T1000 (cell line): Measurements from ENCODE around the gene SIX5.
A peak's percentile ranks its signal among the peaks of the same experiment; 100 is the strongest.
"Not testable (repeated sequence)": the region's sequence is repeated elsewhere in the genome, so short reads cannot be mapped to it uniquely, and the experiment has no call there.

ENCODE experiments used
- DNase-seq: peaks from one replicate; lab custom pipeline; 2025; ENCODE audit warnings: mixed read lengths; lab: John Stamatoyannopoulos, UW

SIX5 gene

GRCh38 chr19:45768984-45769782 is at the start of gene SIX5:
Gene SIX5, minus strand, starts transcription at chr19:45769252. Its CDS starts 408 bp downstream, at chr19:45768844.
- DNase-seq, result peak; percentile 98

- DNase-seq, result no peak
Measured at GRCh38 chr19:45817725-45818301, 48.8 kb upstream of the SIX5 start.

GRCh38 chr19:45817010-45817724 is 48.1 kb upstream of the SIX5 start:
- DNase-seq, result peak; percentile 83

GRCh38 chr19:45816236-45817009 is 47.4 kb upstream of the SIX5 start:
- DNase-seq, result no peak

- DNase-seq, result no peak
Measured at GRCh38 chr19:45815481-45816216, 46.6 kb upstream of the SIX5 start.

- no peak for DNase-seq
Measured at GRCh38 chr19:45814851-45815480, 45.9 kb upstream of the SIX5 start, which contains the start of gene RSPH6A. Gene RSPH6A, minus strand, starts transcription at chr19:45815308. Its CDS starts 132 bp downstream, at chr19:45815176.

GRCh38 chr19:45814166-45814780 is 45.2 kb upstream of the SIX5 start:
- DNase-seq, result no peak

GRCh38 chr19:45812297-45812696 is 43.2 kb upstream of the SIX5 start:
- DNase-seq, result no peak

- DNase-seq, result no peak
Measured at GRCh38 chr19:45809643-45810159, 40.6 kb upstream of the SIX5 start.

- DNase-seq, result no peak
Measured at GRCh38 chr19:45805719-45806118, 36.7 kb upstream of the SIX5 start.

GRCh38 chr19:45804959-45805230 is 35.8 kb upstream of the SIX5 start:
- no peak for DNase-seq

- no peak for DNase-seq
Measured at GRCh38 chr19:45804140-45804958, 35.3 kb upstream of the SIX5 start.

- no peak for DNase-seq
Measured at GRCh38 chr19:45801603-45802175, 32.6 kb upstream of the SIX5 start.

- no peak for DNase-seq
Measured at GRCh38 chr19:45800070-45800553, 31.1 kb upstream of the SIX5 start.

- DNase-seq, result not testable (repeated sequence)
Measured at GRCh38 chr19:45799541-45799940, 30.5 kb upstream of the SIX5 start.

- DNase-seq, result peak; percentile 75
Measured at GRCh38 chr19:45798995-45799517, 30.0 kb upstream of the SIX5 start.

- DNase-seq, result no peak
Measured at GRCh38 chr19:45794627-45795026, 25.6 kb upstream of the SIX5 start.

- no peak for DNase-seq
Measured at GRCh38 chr19:45793876-45794275, 24.8 kb upstream of the SIX5 start.

GRCh38 chr19:45793178-45793564 is 24.1 kb upstream of the SIX5 start:
- no peak for DNase-seq
